HG03045 (cell line): ENCODE measurements around the gene IGFL3.
"Not testable (repeated sequence)": the region's sequence is repeated elsewhere in the genome, so short reads cannot be mapped to it uniquely, and the experiment has no call there.

ENCODE experiments used
- ATAC-seq: cut with Tn5 transposase; IDR thresholded peaks from one replicate; pipeline ENCODE4 v1.9.1; 2021; ENCODE audit warnings: mild to moderate bottlenecking, moderate library complexity; ENCODE audit not compliant: unreplicated experiment

Gene IGFL3

GRCh38 chr19:46124638-46125115 lies at the start of gene IGFL3:
Gene IGFL3 (minus strand): TSS chr19:46124688. CDS start chr19:46124649, 39 bp downstream.
- no peak for ATAC-seq

- no peak for ATAC-seq
Measured at GRCh38 chr19:46173886-46174480, 49.5 kb upstream of the IGFL3 start.

- ATAC-seq = no peak
Measured at GRCh38 chr19:46162731-46163130, 38.2 kb upstream of the IGFL3 start.

- not testable (repeated sequence) for ATAC-seq
Measured at GRCh38 chr19:46161642-46162257, 37.3 kb upstream of the IGFL3 start.

GRCh38 chr19:46160233-46160775 lies 35.8 kb upstream of the IGFL3 start:
- ATAC-seq = no peak

GRCh38 chr19:46159418-46160232 lies 35.1 kb upstream of the IGFL3 start:
- no peak for ATAC-seq

- no peak for ATAC-seq
Measured at GRCh38 chr19:46155237-46155636, 30.7 kb upstream of the IGFL3 start.

- ATAC-seq = no peak
Measured at GRCh38 chr19:46150606-46151005, 26.1 kb upstream of the IGFL3 start.

GRCh38 chr19:46147791-46148288 lies 23.4 kb upstream of the IGFL3 start, which contains the start of gene IGFL2:
Gene IGFL2 (plus strand): TSS chr19:46148238. CDS start chr19:46148279, 41 bp downstream.
- no peak for ATAC-seq

- no peak for ATAC-seq
Measured at GRCh38 chr19:46147166-46147740, 22.8 kb upstream of the IGFL3 start.

- no peak for ATAC-seq
Measured at GRCh38 chr19:46144756-46145155, 20.3 kb upstream of the IGFL3 start.

- ATAC-seq = no peak
Measured at GRCh38 chr19:46142294-46142693, 17.8 kb upstream of the IGFL3 start.

GRCh38 chr19:46141421-46141820 lies 16.9 kb upstream of the IGFL3 start:
- no peak for ATAC-seq

- no peak for ATAC-seq
Measured at GRCh38 chr19:46137915-46138473, 13.5 kb upstream of the IGFL3 start.

- no peak for ATAC-seq
Measured at GRCh38 chr19:46134527-46134926, 10.0 kb upstream of the IGFL3 start.

- ATAC-seq = no peak
Measured at GRCh38 chr19:46133777-46134241, 9.3 kb upstream of the IGFL3 start.

GRCh38 chr19:46133101-46133627 lies 8.7 kb upstream of the IGFL3 start:
- ATAC-seq = no peak

- ATAC-seq = no peak
Measured at GRCh38 chr19:46132508-46133100, 8.1 kb upstream of the IGFL3 start.

GRCh38 chr19:46131485-46132143 lies 7.1 kb upstream of the IGFL3 start:
- ATAC-seq = no peak
